GM18508 (cell line): ENCODE measurements around the gene SPOPL.

Source experiments
- ATAC-seq: cut with Tn5 transposase; IDR thresholded peaks from one replicate; pipeline ENCODE4 v1.9.1; 2021; ENCODE audit warnings: moderate number of reproducible peaks; ENCODE audit not compliant: insufficient read depth, unreplicated experiment

The SPOPL gene

GRCh38 chr2:138493334-138493733 lies 8.2 kb upstream of the SPOPL start:
- ATAC-seq = no peak

DNA sequence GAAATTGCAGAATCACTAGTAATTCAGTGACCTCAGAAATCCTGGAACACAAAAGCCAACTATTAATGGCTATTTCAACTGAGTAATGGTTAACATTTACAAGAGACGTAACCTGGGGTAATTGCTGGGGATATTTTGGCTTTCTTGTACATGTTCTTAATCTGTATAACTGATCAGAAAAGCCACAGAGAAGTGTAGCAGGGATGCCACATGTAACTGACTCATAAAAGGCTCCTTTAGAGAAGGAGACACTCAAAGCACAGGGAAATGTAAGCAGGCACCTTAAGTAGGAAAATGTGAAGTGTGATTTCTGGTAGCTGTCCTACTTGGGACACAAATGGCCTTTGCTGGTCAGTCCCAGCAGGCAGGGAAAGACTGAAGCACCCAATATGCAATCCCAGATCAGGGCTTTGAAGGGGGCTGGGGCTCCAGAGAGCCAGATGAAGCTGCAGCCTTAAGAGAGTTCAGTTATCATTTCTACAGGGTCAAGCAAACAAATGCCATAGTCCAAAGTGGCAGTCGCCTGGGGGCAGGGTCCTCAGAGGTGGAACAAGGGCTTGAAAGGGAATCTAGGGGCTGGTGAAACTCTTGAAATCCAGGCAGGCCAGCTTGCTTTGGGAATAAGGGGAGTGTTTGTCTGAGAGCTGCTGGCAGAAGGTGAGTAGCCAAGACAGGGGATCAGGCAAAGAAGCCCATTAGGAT lies 7.2 kb upstream of the SPOPL start:
- no peak for ATAC-seq

DNA sequence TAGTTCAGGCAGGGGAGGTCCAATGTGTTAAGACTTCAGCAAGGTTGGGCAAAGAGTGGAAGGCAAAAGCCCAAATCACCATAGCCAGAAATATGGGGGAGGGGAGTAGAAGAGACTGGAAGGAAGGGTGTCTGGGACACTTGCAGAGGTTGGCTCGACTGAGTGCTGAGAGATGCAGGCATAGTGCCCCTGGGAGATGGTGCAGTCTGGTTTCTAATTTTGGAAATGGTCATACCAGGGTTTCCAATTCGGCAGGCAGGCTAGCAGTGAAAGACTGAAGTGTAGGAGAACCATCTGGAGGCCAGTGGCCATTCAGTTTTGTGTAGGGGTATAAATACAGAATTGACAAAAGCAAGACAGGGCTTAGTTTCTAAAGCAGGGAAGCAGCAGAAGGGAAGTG lies 6.2 kb upstream of the SPOPL start:
- no peak for ATAC-seq

DNA sequence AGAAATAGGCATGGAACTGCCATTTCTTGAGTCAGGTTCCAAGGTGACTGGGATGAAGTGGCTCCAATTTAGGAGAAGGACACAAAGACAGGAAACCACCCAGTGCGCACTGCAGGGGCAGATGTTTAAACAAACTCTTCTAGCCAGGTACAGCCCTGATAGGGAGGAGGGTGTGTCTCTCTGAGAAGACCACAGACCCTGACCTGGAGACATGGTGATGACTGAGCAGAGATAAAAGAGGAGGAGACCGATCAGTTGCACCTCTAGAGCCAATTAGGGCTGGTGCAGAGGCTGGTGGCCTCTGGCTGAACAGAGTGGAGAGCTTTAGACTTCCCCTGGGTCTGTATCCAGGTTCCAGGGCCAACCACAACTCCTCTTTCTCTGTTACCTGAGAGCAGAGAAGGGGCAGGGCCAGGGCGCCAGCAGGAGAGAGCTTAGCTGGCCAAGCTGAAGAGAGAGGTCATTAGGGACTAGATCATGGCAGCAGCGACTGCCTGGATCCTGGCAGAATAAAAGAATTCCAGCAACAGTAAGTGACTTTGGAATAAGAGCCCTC lies 5.4 kb upstream of the SPOPL start:
- ATAC-seq = no peak

DNA sequence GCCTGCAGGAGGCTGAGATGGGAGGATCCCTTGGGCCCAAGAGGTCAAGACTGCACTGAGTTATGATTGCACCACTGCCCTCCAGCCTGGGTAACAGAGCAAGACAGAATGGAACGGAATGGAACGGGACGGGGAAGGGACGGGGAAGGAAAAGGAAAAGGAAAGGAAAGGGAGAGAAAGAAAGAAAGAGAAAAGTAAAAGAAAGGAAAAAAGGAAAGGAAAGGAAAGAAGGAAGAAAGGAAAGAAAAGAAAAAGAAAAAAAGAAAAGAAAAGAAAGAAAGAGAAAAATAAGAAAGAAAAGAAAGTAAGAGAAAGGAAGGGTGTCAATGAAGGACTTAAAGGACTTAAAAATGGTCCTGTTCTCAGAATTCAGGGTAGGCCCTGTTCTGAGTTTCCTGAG lies 4.3 kb upstream of the SPOPL start:
- no peak for ATAC-seq

- ATAC-seq = no peak
Measured at GRCh38 chr2:138499684-138500083, 1.9 kb upstream of the SPOPL start.

GRCh38 chr2:138500592-138501424 lies 762 bp upstream of the SPOPL start:
- ATAC-seq = peak; percentile 1

DNA sequence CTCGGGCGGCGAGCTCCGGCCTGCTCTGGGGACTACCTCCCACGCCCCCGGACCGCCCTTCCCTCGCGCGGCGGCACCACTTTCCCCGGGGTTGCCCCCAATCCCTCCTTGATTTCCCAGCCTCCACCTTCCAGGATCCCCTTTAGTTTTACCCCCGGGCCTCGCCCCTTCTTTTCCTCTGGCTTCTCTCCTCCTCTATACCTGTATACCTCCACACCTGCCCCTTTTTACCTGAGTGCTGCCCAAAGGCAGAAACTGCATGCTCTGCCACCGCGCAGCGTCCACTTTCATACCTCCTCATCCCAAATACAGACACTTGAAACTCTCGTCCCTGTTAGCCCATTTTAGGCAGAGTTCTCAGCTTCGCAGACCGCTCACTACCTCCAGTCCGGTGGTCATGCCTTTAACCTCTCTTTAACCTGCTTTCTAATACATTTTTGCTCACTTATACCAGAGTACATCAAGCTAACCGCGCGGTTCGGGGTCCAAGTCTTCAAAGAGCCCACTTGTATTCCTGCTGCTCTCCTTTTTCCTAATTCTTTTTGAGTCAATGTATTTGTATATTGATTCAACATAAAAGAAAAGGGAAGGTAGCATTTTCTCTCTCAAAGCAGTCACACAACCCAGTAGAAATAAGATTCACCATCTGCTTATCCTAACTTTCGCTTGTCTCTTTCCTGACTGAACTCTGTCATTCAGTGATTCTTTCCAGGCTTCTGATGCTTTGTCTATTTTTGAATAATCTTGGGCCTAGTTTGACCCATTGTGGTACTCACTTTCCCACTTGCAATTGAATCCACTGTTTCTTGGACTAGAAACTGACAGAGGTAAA lies 901 bp downstream of the SPOPL start:
- no peak for ATAC-seq

- ATAC-seq = no peak
Measured at GRCh38 chr2:138503087-138503442, 1.5 kb downstream of the SPOPL start.

DNA sequence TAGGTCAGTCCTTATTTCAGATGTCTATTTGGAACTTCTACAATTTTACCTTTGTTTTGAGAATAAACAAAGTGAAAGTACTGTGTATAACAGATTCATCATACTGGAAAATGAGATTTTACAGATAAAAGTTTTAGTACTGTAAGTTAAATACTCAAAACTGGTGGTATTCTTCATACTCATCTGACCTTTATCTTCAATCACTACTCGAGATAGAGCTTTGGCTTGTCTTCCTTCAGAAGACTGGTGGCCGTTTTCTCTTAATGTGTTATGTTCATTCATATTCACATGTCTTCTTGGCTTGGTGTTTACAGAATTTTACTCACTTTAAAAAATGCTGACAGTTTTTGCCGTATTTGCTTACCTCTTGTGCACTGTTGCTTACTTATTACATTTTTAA lies 2.1 kb downstream of the SPOPL start:
- ATAC-seq = no peak

DNA sequence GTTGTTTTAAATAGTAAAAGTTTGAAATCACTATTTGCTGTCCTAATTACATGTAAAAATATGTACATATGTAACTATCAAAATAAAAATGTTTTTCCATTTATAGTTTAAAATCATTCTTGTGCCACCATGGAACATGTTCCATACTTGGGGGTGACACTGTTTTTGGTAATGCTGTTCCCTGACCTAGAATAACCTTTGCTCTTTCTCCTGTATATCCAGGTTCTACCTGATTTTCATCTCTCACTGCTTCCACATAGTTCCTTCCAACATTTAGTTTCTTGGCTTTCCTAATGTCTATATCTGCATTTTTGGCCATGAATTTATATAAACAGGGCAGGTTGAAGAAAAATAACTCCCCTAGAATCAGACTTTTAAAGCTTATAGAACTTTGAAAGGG lies 2.5 kb downstream of the SPOPL start:
- no peak for ATAC-seq

DNA sequence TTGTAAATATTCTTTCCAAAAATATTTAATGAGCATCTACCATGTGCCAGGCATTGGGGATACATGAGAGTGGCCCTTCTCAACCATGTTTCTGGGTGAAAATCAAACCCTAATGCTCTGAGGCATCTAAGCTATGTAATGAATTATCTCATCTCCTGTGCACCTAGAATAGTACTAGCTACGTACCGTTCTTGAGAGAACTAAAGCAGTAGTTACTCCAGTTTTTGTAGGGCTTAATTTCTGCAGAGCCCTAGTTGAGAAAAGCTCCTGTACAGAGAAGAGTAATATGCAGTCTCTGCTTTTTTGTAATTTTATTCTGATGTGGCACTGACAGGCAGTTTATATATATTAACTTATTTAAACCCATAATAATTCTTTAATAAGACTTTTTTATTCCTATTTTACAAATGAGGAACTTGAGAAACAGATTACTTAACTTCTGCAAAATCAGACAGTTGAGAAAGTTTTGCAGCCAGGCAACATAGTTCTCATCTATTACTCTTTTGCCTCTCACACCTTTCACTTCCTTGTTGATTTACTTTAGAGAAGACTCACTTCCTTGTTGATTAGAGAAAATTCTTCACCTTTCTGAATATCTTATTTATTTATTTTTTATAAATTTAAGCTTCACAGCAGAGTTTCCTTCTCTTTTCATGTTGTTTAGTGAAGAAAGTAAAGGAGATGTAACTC lies 3.1 kb downstream of the SPOPL start:
- peak; percentile 39 for ATAC-seq

DNA sequence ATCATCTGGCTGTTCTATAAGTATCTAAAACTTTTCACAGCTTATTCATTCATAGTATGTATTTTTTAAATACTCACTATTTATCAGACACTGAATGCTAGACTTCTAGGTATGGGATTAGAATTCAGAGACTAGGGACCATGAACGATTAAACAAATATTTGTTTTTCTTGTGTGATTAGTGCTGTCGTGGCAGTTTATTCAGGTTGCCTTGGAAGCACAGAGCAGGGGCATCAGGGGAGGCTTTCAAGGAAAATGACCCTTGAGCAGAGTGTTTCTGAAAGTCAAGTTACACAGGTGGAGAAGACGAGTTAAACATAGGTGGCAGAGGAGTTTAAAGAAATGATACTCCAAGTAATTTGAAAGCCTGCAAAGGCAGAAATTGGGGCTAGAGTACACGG lies 5.7 kb downstream of the SPOPL start:
- no peak for ATAC-seq

DNA sequence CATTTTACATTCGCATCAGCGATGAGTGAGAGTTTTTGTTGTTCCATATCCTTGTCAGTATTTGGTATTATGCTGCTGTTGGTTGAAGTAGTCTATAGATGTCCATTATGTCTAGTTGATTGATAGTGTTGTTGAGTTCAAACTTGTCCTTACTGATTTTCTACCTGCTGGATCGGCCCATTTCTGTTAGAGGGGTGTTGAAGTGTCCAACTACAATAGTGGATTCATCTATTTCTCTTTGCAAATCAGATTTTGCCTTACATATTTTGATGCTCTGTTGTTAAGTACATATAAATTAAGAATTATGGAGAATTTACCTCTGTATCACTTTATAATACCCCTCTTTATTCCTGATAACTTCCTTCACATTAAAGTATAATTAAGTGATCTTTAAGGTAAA lies 8.7 kb downstream of the SPOPL start:
- no peak for ATAC-seq

DNA sequence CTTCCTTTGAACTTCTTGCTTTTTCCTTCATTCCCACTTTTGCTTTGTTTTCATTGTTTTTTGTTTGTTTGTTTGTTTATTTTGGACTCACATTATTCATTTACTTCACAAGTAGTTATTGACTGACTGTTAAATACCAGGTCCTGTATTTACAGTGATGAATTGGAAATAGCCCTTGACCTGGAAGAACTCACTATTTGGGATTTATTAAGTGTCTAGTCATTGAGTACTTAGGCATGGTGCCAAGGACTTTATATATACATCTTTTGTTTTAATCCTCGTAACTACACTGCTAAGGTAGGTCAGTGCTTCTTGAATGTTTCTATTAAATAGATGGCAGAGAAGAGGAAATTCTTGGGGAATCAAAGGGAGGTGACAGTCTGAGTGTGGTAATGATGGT lies 11.1 kb downstream of the SPOPL start:
- ATAC-seq = no peak

- no peak for ATAC-seq
Measured at GRCh38 chr2:138514173-138514572, 12.6 kb downstream of the SPOPL start.

- no peak for ATAC-seq
Measured at GRCh38 chr2:138515092-138515491, 13.5 kb downstream of the SPOPL start.

GRCh38 chr2:138516030-138516704 lies 14.6 kb downstream of the SPOPL start:
- no peak for ATAC-seq

DNA sequence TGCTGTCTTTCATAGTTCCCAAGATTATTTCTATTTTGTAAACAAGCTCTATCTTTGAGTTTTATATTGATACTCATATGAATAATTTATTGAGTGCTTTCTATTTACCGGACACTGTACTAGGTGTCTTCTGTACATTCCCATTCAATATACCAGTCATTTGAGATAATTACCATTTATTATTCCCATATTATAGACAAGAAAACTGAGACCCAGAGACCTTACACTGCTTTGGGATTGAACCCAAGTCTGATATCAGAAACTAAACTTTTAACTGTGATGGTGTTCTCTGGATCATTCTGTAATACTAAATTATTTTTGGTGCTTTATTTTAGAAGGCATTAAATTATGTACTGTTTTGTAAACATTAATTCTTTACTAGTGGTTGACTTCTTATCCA lies 17.3 kb downstream of the SPOPL start:
- no peak for ATAC-seq

GRCh38 chr2:138521821-138522220 lies 20.3 kb downstream of the SPOPL start:
- ATAC-seq = no peak
